Endothelial cell of umbilical vein (primary cell): ENCODE results near the gene INPP5A. TPM values are rescaled to one million over a fixed set of nuclear protein-coding genes. Genes with fewer than 3 reads are reported as not detected.

Experiments used
- BruUV-seq: library from RNA; stranded (reverse); fragments of 400-500 nt; replicated peaks from 2 replicates; lab custom pipeline; 2021; lab: Mats Ljungman, UMichigan
- CTCF ChIA-PET: fragments of 300-600, 350-600 bp; sonication (Branson Sonifier 250); formaldehyde crosslinking; loops from one replicate; lab custom pipeline; 2021; ENCODE audit warnings: antibody characterized with exemption, inconsistent platforms; lab: Charles Lee
- POLR2A ChIA-PET: fragments of 300-600, 350-600 bp; sonication (Branson Sonifier 250); formaldehyde crosslinking; loops from one replicate; lab custom pipeline; 2021; ENCODE audit warnings: antibody characterized with exemption, inconsistent platforms; lab: Charles Lee
- DNase-seq: peaks from one replicate; pipeline ENCODE4 v3.0.0-alpha.2; 2011; ENCODE audit warnings: low read depth, low spot score
- FAIRE-seq: peaks from 2 replicates; lab custom pipeline; 2011; peaks lifted over from hg19 to GRCh38; lab: Jason Lieb, UNC
- H2AFZ ChIP-seq: 2 replicates; pipeline ENCODE4 v1.6.0; 2012; ENCODE audit warnings: low read depth, low read length, control low read depth, inconsistent platforms
- H3K27ac ChIP-seq: 2 replicates; pipeline ENCODE4 v1.5.1; 2011; ENCODE audit warnings: low read depth, mild to moderate bottlenecking, control low read depth, low read length, moderate library complexity; ENCODE audit not compliant: insufficient read depth
- H3K27me3 ChIP-seq, 2 experiments: 2 replicates each; pipeline versions ENCODE4 v1.6.0 to v1.6.1; 2011; ENCODE audit warnings: low read length in 2 of 2, mixed read lengths in 1 of 2; ENCODE audit not compliant: control insufficient read depth in 2 of 2, insufficient read depth in 2 of 2
- H3K36me3 ChIP-seq, 2 experiments: 2 replicates in 1 of 2; 3 replicates in 1 of 2; pipeline ENCODE4 v1.5.1; 2011; ENCODE audit warnings: low read length in 2 of 2, mild to moderate bottlenecking in 1 of 2, moderate library complexity in 1 of 2; ENCODE audit not compliant: control insufficient read depth in 2 of 2, insufficient read depth in 2 of 2; ENCODE audit errors: extremely low read depth in 1 of 2
- H3K4me1 ChIP-seq: 3 replicates; pipeline ENCODE4 v1.5.1; 2011; ENCODE audit warnings: mild to moderate bottlenecking, low read length; ENCODE audit not compliant: control insufficient read depth, insufficient read depth; ENCODE audit errors: extremely low read depth
- H3K4me2 ChIP-seq: 2 replicates; pipeline ENCODE4 v1.6.1; 2011; ENCODE audit warnings: low read length, control low read depth, mixed read lengths; ENCODE audit not compliant: insufficient read depth
- H3K4me3 ChIP-seq, 3 experiments: fragments of 200-600 bp in 1 of 3; sonication (generic), shearing (Covaris generic) in 1 of 3; replicated peaks in 1 of 3; 2 replicates each; pipeline ENCODE4 v1.5.1; 2011 to 2016; ENCODE audit warnings: control low read depth in 3 of 3, low read length in 3 of 3, mild to moderate bottlenecking in 2 of 3, inconsistent platforms in 1 of 3, low read depth in 1 of 3, moderate library complexity in 1 of 3; ENCODE audit not compliant: insufficient read depth in 1 of 3
- H3K79me2 ChIP-seq: 2 replicates; pipeline ENCODE4 v1.6.0; 2012; ENCODE audit warnings: low read length, inconsistent platforms; ENCODE audit not compliant: control insufficient read depth, insufficient read depth
- H3K9ac ChIP-seq: replicated peaks from 2 replicates; pipeline ENCODE3; 2011; ENCODE audit warnings: low read length, control low read depth; ENCODE audit not compliant: insufficient read depth; ENCODE audit errors: extremely low read depth
- H3K9me1 ChIP-seq: replicated peaks from 3 replicates; pipeline ENCODE4 v1.6.0; 2011; ENCODE audit warnings: mild to moderate bottlenecking, low read length; ENCODE audit not compliant: control insufficient read depth, insufficient read depth; ENCODE audit errors: extremely low read depth
- H3K9me3 ChIP-seq: replicated peaks from 2 replicates; pipeline ENCODE4 v1.5.1; 2012; ENCODE audit warnings: low read length, inconsistent platforms; ENCODE audit not compliant: control insufficient read depth, insufficient read depth
- H4K20me1 ChIP-seq: replicated peaks from 2 replicates; pipeline ENCODE3; 2011; ENCODE audit warnings: mild to moderate bottlenecking, low read length; ENCODE audit not compliant: control insufficient read depth, insufficient read depth; ENCODE audit errors: extremely low read depth
- CTCF ChIP-seq, 2 donors: IDR thresholded peaks; 1 replicate in 1 of 2; 2 replicates in 1 of 2; pipeline ENCODE4 v1.5.1; 2011; ENCODE audit warnings: low read length in 2 of 2, mild to moderate bottlenecking in 2 of 2, moderate library complexity in 2 of 2, control low read depth in 1 of 2, inconsistent platforms in 1 of 2, low read depth in 1 of 2; ENCODE audit not compliant: insufficient read depth in 1 of 2; ENCODE audit errors: extremely low read depth in 1 of 2
- EZH2 ChIP-seq: IDR thresholded peaks from 2 replicates; pipeline ENCODE4 v1.6.1; 2012; ENCODE audit warnings: borderline replicate concordance, low read depth, mild to moderate bottlenecking, moderate library complexity, low read length, inconsistent platforms; ENCODE audit not compliant: severe bottlenecking
- FOS ChIP-seq: IDR thresholded peaks from 2 replicates; pipeline ENCODE4 v1.6.1; 2011; ENCODE audit warnings: mild to moderate bottlenecking, low read length, moderate library complexity, borderline replicate concordance; ENCODE audit not compliant: insufficient read depth
- GATA2 ChIP-seq: IDR thresholded peaks from 2 replicates; pipeline ENCODE4 v1.7.0; 2011; ENCODE audit warnings: low read depth, mild to moderate bottlenecking, moderate library complexity, mixed read lengths, low read length; ENCODE audit not compliant: insufficient read length, insufficient read depth
- JUN ChIP-seq: IDR thresholded peaks from 2 replicates; pipeline ENCODE4 v1.6.1; 2011; ENCODE audit warnings: borderline replicate concordance, low read depth; ENCODE audit not compliant: insufficient read length, insufficient read depth
- MAX ChIP-seq: IDR thresholded peaks from 2 replicates; pipeline ENCODE4 v1.6.1; 2011; ENCODE audit not compliant: insufficient read depth, insufficient read length
- MYC ChIP-seq: IDR thresholded peaks from one replicate; pipeline ENCODE4 v1.6.1; 2011; ENCODE audit warnings: mild to moderate bottlenecking, low read depth, low read length
- POLR2A ChIP-seq: IDR thresholded peaks from 2 replicates; pipeline ENCODE4 v1.6.1; 2012; ENCODE audit warnings: low read depth, mild to moderate bottlenecking, control low read depth, low read length
- POLR2AphosphoS5 ChIP-seq: IDR thresholded peaks from 2 replicates; pipeline ENCODE4 v1.6.1; 2012; ENCODE audit warnings: low read depth, mild to moderate bottlenecking, control low read depth, low read length, moderate library complexity; ENCODE audit not compliant: insufficient read depth
- dilution Hi-C: fragments of 300-500 bp; cut with MboI; formaldehyde crosslinking; loops from one replicate; pipeline ENCODE4 v1.15.0; 2019; ENCODE audit warnings: low sequenced_read_pairs; ENCODE audit not compliant: extremely low pct_ligation_motif_present
- intact Hi-C: fragments of 100-400 bp; cut with micrococcal nuclease; formaldehyde crosslinking; loops from one replicate; pipeline ENCODE4 v1.10.0; 2022
- polyA plus RNA-seq, 4 experiments: library from polyadenylated mRNA; depleted of rRNA in 3 of 4; stranded (reverse) in 3 of 4; unstranded in 1 of 4; fragments of >200 nt; gene quantifications; 2 replicates each; pipeline versions ENCODE4 v1.2.1 to v1.2.3, GENCODE V29; 2011 to 2012; ENCODE audit warnings: missing spikeins in 1 of 4
- total RNA-seq: library from RNA; stranded (reverse); gene quantifications from 2 replicates; pipeline ENCODE4 v1.2.3, GENCODE V29; 2021

Gene INPP5A
- total and polyA plus RNA-seq, 2 donors (not counting 3 experiments of a cell fraction or from before 2014, with no cell fraction given) = 22.9 to 33.2 TPM

DNA sequence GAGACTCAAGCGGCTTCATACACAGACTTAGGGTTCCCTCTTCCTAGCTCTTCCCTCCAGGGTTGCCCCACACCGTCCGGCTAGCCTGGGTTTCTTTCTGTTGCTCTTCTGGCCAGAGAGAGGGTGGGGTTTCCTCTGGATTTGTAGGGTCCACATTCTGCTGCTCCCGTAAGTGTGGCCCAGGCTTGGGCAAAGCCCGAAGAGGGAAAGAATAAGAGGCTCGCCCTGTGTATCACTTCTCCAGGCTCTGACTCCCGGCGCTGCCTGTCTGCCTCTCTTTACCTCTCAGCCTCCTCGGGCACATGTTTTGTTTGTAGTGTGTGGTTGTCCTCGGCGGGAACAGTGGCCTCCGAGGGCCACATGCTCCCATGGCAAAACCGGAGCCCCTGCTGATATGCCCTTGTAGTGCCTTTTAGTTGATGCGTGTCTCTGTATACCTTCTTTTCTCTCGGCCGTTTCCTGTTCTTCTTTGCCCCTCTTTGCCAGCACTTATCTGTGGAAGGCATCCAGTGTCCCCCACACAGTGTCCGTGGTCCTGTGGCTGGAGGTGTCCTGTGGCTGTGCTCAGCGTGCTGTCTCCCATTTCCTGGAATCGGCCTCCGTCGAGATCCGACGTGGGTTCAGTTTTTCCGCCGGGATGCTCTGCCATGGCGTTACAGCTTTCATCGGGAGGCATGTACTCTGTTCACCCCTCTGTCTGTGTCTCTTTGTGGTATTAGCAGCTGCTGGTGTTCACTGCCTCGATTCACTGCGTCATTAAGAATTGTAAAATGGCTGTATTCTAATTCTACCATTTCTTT is 102.9 kb downstream of the INPP5A start:
- BruUV-seq = no TSS peak
- ChIA-PET CTCF (interaction anchor here (1.1 to 2.8 kb wide), 2 partner anchors 127 to 181 kb away, joined by 3 to 19 read pairs; no protein-coding TSS in a partner anchor), POLR2A (no interaction called here)
- H3K9me3 ChIP-seq = no peaks in the 10 kb centered on the region
- no peaks in the 10 kb centered on the region for H3K36me3 ChIP-seq
- H3K9me1 ChIP-seq = no peaks in the 10 kb centered on the region
- peaks cover 2% of the 10 kb centered on the region for H3K4me1 ChIP-seq
- no peak overlapping the region for H3K4me2 ChIP-seq
- no peak overlapping the region for H3K4me3 ChIP-seq
- FAIRE-seq = no peak
- TF ChIP-seq EZH2 (no peak), GATA2 (no peak), POLR2A (no peak), CTCF (IDR thresholded peaks at IDR 0.05; ENCODE audit: extremely low read depth in 1 of 2, insufficient read depth in 1 of 2, low read depth in 1 of 2, low read length in 2 of 2) (no peak), FOS (no peak), MYC (no peak), POLR2AphosphoS5 (no peak), MAX (no peak), JUN (no peak)
- no peaks in the 10 kb centered on the region for H3K79me2 ChIP-seq
- DNase-seq = no peak
- H3K9ac ChIP-seq = no peak overlapping the region
- intact Hi-C loops = no loop called here
- dilution Hi-C loops = no loop called here
- no peak overlapping the region for H2AFZ ChIP-seq
- H4K20me1 ChIP-seq = no peaks in the 10 kb centered on the region
- H3K27ac ChIP-seq = no peak overlapping the region
- H3K27me3 ChIP-seq = no peaks in the 10 kb centered on the region
